Motor neuron (in vitro differentiated cells): ENCODE measurements around the gene LRRC75B. TPM values are rescaled to one million over a fixed set of nuclear protein-coding genes. Genes with fewer than 3 reads are reported as not detected.
"Not testable (repeated sequence)": the region's sequence is repeated elsewhere in the genome, so short reads cannot be mapped to it uniquely, and the experiment has no call there.

ENCODE experiments used
- ATAC-seq, 8 experiments: fragments of 200-7000 bp; cut with Tn5 transposase; replicated peaks in 6 of 8; 2 replicates each; pipeline ENCODE4 v1.8.0; 2021; ENCODE audit warnings: mild to moderate bottlenecking in 8 of 8, moderate library complexity in 8 of 8
- H3K27ac ChIP-seq, 2 donors: fragments of 250-450 bp; sonication (Bioruptor Pico); 2 replicates each; pipeline ENCODE4 v1.9.0; 2021; ENCODE audit warnings: antibody characterized with exemption in 2 of 2, mild to moderate bottlenecking in 2 of 2, moderate library complexity in 1 of 2
- H3K4me1 ChIP-seq, 2 donors: fragments of 250-450 bp; sonication (Bioruptor Pico); replicated peaks in 1 of 2; 2 replicates each; pipeline ENCODE4 v1.6.1; 2021; ENCODE audit warnings: antibody characterized with exemption in 2 of 2, mild to moderate bottlenecking in 2 of 2, moderate library complexity in 1 of 2
- H3K4me3 ChIP-seq, 5 donors: fragments of 250-450 bp; sonication (Bioruptor Pico); 2 replicates each; pipeline ENCODE4 v1.9.0; 2021; ENCODE audit warnings: antibody characterized with exemption in 5 of 5, mild to moderate bottlenecking in 5 of 5, moderate library complexity in 4 of 5
- WGBS, 10 experiments: fragments of 450-650 bp; shearing (Covaris generic); methylation state at CpG; one replicate each; pipeline ENCODE4 v1.0.0; 2022; 5-methylcytosine and 5-hydroxymethylcytosine counted together
- in situ Hi-C, 9 experiments: fragments of 400-800 bp; cut with MboI; loops; one replicate each; pipeline ENCODE4 v1.15.0; 2021; ENCODE audit warnings: low sequenced_read_pairs in 9 of 9, low pct_unique_long_range_greater_than_20kb in 2 of 9; ENCODE audit not compliant: unreplicated experiment in 9 of 9
- total RNA-seq, 8 experiments: library from RNA; unstranded; fragments of 300-600 nt; gene quantifications; 2 replicates each; pipeline versions ENCODE4 v1.2.3 to v1.2.4, GENCODE V29; 2022

LRRC75B gene
- total RNA-seq, 8 experiments from 2014 or later: 2.0 to 14.4 (median 10.4) TPM

DNA sequence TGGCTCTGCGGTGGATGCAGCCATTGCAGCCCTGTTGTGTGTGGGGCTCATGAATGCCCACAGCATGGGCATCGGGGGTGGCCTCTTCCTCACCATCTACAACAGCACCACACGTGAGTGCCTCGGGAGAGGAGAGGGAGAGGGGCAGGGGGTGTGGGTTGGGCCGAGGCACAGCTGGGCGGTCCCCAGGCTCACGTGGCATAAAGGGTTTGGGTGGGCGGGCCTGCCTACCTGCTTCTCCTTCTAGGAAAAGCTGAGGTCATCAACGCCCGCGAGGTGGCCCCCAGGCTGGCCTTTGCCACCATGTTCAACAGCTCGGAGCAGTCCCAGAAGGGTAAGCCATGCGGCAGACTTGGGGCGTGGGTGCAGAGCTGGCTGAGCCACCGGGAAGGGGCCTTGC is 21.9 kb upstream of the LRRC75B start:
- H3K4me1 ChIP-seq, H3K4me3 ChIP-seq, ATAC-seq, in situ Hi-C loops, H3K27ac ChIP-seq: not testable (repeated sequence)
- 67% methylated on average over 1 of the region's 15 CpGs; no CpG with 5 or more reads in 9 of the 10 experiments for WGBS, 10 experiments

DNA sequence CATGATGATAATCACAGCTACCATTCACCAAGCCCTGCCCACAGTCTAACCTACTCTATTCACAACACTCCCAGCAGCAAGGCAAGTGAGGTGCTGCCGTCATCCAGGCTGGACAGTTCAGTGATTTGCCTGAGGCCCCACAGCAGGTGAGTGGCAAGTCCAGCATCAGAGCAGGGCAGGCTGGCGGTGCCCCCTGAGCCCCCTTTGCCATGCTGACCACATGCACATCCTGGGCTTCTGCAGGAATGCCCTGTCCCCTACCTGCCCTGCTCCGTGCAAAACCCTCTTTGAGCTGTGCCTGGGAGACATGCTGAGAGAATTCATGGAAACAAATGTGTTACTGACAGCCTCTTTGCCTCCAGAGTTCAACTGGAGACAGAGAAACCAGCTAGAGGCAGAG is 17.0 kb upstream of the LRRC75B start:
- ATAC-seq, in situ Hi-C loops, H3K4me3 ChIP-seq, H3K27ac ChIP-seq, H3K4me1 ChIP-seq: not testable (repeated sequence)
- WGBS, 10 experiments: no CpG with 5 or more reads among the region's 3 CpGs

DNA sequence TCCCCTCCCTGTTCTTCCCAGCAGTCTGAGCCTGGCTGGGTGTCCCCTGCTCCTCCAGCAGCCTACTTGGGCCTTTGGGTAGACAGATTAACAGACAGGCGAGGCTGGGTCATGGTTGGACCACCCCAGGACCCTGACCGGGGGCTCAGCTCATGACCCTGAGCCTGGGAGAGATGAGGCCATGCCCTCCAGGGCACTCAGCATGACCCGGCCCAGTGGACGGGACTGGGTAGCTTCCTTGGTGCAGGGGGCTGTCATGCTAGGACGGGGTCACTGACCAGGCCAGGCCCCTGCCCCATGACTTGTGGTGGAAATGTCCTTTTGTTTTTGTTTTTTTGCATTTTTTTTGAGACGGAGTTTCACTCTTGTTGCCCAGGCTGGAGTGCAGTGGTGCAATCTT is 15.5 kb upstream of the LRRC75B start:
- H3K27ac ChIP-seq, H3K4me3 ChIP-seq, in situ Hi-C loops, H3K4me1 ChIP-seq, ATAC-seq: not testable (repeated sequence)
- 40% methylated on average over 1 of the region's 6 CpGs; no CpG with 5 or more reads in 9 of the 10 experiments for WGBS, 10 experiments

DNA sequence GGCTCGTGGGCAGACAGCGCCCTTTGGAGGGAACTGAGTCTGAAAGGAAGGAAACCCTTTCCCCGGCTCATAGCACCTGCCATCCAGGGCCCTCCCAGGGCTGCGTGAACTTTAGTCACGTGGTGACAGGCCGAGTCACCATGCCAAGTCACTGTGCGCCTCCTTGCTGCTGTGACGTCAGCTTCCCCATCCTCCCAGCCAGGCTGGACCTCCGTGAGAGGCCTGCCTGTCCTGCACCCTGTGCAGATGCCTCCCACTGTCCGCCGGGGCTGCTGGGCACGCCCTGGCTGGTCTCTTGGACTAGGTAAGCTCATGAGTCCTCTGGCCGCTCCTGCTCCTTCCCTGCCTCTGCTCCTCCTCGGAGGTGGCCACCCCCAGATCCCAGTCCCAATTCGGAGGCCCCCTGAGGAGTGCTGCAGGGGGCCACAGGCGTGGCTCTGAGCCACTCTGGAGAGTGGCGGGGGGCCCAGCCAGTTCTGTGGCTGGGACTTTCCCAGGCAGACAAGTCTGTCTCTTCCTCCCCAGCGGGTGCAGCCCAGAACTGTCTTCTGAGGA is 14.6 kb upstream of the LRRC75B start:
- in situ Hi-C loops, H3K4me1 ChIP-seq, H3K27ac ChIP-seq, H3K4me3 ChIP-seq: not testable (repeated sequence)
- peak in 7 of 8 experiments; percentile 10 to 86 (median 70) for ATAC-seq
- WGBS, 10 experiments: 10 to 40% methylated on average over 1 to 2 of the region's 18 CpGs; no CpG with 5 or more reads in 8 of the 10 experiments

DNA sequence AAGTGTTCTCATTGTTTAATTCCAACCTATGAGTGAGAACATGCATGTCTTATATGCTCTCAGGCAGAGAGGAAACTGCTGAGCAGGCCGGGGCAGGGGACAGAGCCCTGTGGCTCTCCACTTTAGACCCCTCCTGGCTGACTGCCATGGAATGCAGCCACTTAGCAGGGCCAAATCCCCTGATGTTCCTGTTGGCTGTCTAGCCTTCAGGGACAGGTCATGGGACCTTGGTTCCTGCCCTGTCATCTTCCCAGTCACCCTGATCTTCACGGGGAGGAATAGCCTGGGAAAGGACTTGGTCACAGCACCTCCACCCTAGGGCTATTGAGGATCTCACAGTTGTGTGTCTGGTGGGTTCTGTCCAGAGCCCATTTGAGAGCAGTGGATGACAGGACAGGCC is 13.5 kb upstream of the LRRC75B start:
- in situ Hi-C loops, ATAC-seq, H3K4me1 ChIP-seq, H3K27ac ChIP-seq, H3K4me3 ChIP-seq: not testable (repeated sequence)
- 80 to 83% methylated on average over 1 of the region's 2 CpGs; no CpG with 5 or more reads in 8 of the 10 experiments for WGBS, 10 experiments

DNA sequence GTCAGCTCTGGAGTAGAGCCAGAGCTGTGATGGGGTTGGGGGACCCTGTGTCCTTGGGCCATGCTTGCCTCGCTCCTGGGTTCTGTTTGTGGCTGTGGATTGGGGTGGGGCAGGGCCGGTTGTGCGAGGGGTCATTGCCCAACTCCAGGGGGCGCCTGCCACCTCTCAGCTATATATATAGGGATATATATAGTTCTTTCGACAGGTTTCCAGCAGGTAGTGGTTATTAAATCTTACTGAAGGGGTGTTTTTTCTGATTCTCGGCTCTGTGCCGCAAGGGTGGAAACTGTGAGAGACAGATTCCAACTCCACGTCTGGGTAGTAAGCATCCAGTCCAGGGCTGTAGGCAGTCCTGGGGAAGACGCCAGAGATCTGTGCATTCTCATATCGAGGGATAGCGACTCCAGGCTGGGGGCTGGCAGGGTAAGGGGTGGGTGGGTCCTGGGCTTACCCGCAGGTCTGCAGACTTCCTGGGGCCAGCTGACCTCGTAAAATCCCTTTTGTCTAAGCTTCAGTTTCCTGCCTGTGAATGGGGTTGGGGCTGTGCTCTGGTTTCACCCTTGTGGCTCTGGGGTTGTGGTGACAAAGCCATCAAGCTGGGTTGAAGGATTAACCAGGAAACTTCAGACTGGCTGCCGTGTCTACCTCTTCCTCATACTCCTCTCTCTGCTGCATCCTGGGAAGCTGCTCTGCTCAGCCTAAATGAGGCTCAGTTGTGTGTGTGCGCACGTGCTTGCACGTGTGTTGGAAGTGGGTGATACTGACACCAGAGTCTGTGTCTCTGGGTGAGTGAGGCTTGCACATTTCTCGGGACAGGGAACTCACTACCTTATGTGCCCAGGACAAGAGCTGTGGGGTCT is 11.1 kb upstream of the LRRC75B start:
- H3K4me3 ChIP-seq, in situ Hi-C loops, H3K4me1 ChIP-seq, H3K27ac ChIP-seq: not testable (repeated sequence)
- ATAC-seq: peak in 6 of 8 experiments; percentile 10 to 57 (median 26)
- WGBS, 10 experiments: 33% methylated on average over 1 of the region's 18 CpGs; no CpG with 5 or more reads in 9 of the 10 experiments

DNA sequence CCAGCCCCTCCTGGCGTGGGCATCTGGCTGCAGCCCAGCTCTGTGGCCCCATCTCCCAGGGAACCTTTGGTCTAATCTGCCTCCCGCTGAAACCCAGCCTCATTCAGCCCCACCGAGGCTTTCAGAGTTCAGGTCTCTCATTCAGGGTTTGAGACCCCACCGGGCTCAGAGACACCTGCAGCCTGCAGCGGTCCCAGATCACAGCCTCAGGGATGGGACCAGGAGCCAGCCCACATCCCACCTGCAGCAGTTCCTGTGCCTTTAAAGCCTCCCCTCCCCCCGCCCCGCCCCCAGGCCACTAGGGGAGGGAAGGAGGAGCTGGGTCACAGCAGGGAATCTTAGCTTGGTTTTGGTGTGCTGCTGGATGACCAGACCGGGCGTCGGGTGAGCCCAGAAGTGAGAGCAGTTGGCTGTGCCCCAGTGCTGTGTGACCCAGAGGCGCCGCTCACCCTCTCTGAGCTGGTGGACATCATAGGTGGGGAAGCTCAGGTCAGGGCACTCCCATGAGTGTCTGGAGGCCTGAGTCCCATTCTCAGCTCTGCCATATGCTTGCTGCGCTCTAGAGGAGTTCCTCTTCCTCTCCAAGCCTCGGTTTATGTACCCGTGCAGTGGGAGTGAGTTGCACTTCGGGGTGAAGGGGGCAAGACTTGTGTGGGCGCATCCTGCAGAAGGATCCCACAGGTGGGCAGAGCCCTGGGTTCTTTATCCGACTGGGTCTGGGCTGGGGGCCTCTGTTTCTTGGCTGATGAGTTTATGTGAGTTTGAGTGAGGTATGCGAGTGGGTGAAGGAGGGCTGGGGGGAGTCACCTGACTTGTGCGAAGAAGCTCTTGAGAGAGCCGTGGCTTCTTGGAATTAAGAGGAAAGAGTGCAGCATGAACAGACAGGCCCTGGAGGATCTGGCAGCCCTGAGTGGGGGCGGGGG is 10.2 kb upstream of the LRRC75B start, which contains the start of gene GGT1:
TSS of gene GGT1 (plus strand) at position 347 of the 923 bp plus-strand sequence. CDS start 7,889 bp downstream, outside the sequence.
- in situ Hi-C loops, H3K27ac ChIP-seq, H3K4me1 ChIP-seq, H3K4me3 ChIP-seq: not testable (repeated sequence)
- ATAC-seq: peak in 4 of 8 experiments; percentile 1 to 25 (median 12)
- WGBS, 10 experiments: 100% methylated on average over 4 of the region's 22 CpGs; no CpG with 5 or more reads in 9 of the 10 experiments

DNA sequence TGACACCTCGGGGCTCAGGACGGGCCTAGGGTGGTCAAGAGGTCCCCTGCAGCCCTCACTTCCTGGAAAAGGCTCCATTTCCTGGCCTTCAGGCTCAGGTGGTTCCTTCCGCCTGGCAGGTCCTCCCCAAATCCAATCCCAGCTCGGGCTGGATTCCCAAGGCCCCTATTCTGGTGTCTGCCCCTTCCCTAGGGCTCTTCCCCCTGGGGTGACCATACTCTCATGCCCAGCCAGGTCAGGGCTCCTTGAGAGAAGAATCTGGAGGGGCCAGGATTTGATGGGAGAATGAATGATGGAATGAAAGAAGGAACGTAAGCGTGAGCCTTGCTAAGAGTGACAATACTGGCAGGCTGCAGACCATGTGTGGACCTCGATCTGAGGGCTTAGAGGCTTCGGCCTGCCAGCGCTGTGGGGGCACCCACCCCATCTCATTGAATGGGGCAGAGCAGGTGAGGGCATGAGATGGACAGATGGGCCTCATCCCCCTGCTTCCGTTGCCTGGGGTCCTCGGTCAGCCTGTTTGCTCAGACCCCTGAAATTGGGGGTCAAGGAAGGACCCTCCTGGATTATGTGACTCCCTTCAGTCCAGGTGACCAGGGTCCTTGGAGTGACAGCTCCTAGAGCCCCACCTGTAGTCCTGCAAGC is 9.4 kb upstream of the LRRC75B start:
- ATAC-seq, H3K4me1 ChIP-seq, in situ Hi-C loops, H3K4me3 ChIP-seq, H3K27ac ChIP-seq: not testable (repeated sequence)
- 92 to 100% (median 95%) methylated on average over 1 to 4 of the region's 11 CpGs; no CpG with 5 or more reads in 7 of the 10 experiments for WGBS, 10 experiments

DNA sequence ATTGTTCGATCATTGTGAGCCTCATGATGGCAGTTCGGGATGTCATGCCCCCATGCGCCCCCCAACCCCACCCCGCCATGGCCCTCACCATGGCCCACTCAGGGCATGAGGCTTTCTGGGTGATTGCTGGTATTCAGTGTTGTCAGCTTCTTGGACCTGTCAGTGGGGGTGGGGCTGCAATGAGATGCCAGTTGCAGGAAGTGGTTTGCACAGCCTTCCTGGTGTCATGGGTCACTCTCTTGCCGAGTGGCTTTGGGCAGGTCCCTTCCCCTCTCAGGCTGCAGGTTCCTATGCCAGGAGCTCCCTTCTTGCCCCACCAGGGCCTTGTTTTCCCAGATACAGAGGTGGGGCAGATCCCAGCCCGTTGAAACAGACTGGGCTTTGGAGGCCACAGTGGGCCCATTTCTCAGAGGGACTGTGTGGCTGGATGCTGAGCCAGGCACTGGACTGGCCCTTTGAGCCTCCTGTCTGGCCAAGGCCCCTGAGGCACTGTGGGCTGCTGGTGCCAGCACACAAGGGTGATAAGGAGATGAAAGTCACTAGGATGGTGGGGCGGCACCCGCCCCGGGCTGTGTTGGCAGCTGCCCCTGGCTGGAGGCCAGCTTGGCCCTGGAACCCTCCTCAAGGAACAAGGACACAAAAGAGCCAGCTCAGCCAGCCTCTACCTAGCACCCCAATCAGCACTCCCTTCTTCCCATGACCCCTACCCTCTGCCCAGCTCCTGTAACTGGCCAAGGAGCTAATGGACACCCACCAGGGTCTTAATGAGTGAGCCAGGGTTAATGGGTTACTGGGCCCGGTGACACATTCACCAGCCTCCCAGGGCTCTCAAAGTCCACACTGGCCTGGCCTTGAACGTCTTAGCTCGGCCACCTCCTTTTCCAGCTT is 8.6 kb upstream of the LRRC75B start:
- Histone ChIP-seq H3K4me1 (peaks cover 0 to 4% of the 10 kb centered on the region in 2 donors), H3K4me3 (no peak overlapping the region), H3K27ac (no peak overlapping the region)
- in situ Hi-C loops: no loop called here
- 46 to 48% methylated on average over 4 of the region's 12 CpGs; no CpG with 5 or more reads in 8 of the 10 experiments for WGBS, 10 experiments
- ATAC-seq: no peak

DNA sequence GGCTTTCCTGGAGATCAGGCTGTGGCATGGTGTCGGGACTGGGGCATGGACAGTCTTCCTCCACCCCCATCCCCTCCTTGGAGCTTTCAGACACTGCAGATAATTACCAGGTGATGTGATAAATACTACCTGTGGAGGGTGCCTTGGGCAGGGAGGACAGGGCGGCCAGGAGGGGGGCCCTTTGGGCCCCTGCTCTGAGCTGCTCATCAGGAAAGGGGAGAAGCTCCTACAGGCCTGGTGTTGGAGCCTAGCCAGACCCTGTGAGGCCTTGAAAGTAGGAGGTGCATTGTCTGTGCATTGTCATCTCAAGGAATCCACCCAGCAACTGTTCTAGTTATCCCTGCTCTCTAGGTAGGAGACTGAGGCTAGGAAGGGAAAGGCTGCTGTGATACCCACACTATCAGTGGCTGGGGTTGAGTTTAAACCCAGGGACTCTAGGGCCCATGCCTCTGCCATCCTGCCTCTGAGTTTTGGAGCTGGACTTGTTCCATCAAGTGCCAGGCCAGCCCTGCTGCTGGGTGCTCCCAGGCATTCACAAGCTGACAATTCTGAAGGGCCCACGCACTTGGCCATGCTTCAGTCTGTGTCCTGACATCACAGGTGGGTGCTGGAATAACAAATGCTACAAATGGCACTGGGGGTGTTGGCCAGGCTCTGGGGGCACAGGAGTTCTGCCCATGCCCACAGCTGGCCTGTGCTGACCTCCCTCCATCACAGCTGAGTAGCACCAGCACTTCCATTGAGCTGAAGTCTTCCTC is 7.3 kb upstream of the LRRC75B start:
- peak in 3 of 8 experiments; percentile 35 to 76 (median 68) for ATAC-seq
- H3K4me3 ChIP-seq, H3K27ac ChIP-seq, H3K4me1 ChIP-seq, in situ Hi-C loops: not testable (repeated sequence)
- 0 to 100% (median 75%) methylated on average over 1 of the region's 3 CpGs; no CpG with 5 or more reads in 7 of the 10 experiments for WGBS, 10 experiments

DNA sequence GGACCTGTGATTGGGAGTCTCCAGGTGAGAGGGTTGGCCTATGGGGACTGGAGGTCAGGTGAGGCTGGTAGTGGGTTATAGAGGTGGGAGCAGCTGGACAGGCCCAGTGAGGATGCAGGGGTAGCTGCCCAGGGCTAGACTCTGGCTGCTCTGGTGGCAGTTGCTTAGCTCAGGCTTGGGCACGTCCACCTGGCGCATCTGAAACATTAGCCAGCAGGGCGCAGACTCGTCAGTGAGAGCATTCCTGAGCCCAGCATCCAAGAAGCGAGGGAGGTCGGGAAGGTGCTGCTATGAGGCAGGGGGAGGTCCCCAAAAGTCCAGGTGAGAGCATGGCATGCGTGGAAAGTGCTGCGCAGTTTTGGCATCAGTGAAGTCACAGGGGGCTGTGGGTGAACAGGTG is 6.6 kb upstream of the LRRC75B start:
- in situ Hi-C loops: no loop called here
- peak in 1 of 8 experiments; percentile 20 for ATAC-seq

More for the DNA sequence above, 6.6 kb upstream of the LRRC75B start:
- no peak overlapping the region for H3K4me3 ChIP-seq
- H3K4me1 ChIP-seq: peaks cover 3 to 7% of the 10 kb centered on the region in 2 donors
- 60 to 100% (median 73%) methylated on average over 1 to 3 of the region's 8 CpGs; no CpG with 5 or more reads in 6 of the 10 experiments for WGBS, 10 experiments
- H3K27ac ChIP-seq: no peak overlapping the region
